GM12873 (cell line): Measurements from ENCODE around the gene PNP.

Source experiments
- TF ChIP-seq, protein P1 (sequence below): IDR thresholded peaks from 2 replicates; pipeline ENCODE4 v1.5.1; 2012; ENCODE audit warnings: low read depth, mild to moderate bottlenecking, moderate library complexity, low read length, control low read depth; ENCODE audit not compliant: insufficient read depth; ENCODE audit errors: missing control alignments

PNP gene

DNA sequence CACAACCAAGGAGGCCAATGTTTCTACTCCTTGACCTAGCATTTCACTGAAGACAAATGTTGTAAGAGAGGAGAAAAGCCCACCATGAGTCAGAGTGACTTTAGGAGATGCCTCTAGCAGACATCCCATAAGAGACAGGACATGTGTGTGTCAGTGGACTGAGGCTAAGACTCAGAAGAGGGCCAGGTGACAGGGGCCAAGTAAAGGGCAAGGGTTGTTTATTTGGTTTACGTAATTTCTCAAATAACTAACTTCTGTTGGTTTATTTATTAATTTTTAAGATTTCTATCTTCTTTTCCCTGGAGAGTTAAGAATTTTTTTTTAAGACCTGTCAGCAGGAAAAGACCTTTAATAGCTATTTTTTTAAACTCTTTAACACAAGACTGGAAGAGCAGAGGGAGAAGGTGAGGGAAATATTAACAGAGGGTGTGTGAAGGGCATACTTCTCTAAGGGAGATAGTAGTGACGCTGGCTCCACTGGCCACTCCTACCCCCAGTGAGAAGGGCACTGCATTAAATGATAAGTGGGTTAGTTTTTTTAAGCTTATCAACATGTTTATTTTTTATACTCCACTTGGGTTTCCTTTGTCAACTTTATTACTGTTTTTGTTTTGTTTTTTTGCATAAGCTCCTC, 3.4 kb downstream of the PNP start:
- TF ChIP-seq, protein P1, sequence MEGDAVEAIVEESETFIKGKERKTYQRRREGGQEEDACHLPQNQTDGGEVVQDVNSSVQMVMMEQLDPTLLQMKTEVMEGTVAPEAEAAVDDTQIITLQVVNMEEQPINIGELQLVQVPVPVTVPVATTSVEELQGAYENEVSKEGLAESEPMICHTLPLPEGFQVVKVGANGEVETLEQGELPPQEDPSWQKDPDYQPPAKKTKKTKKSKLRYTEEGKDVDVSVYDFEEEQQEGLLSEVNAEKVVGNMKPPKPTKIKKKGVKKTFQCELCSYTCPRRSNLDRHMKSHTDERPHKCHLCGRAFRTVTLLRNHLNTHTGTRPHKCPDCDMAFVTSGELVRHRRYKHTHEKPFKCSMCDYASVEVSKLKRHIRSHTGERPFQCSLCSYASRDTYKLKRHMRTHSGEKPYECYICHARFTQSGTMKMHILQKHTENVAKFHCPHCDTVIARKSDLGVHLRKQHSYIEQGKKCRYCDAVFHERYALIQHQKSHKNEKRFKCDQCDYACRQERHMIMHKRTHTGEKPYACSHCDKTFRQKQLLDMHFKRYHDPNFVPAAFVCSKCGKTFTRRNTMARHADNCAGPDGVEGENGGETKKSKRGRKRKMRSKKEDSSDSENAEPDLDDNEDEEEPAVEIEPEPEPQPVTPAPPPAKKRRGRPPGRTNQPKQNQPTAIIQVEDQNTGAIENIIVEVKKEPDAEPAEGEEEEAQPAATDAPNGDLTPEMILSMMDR = no peak

DNA sequence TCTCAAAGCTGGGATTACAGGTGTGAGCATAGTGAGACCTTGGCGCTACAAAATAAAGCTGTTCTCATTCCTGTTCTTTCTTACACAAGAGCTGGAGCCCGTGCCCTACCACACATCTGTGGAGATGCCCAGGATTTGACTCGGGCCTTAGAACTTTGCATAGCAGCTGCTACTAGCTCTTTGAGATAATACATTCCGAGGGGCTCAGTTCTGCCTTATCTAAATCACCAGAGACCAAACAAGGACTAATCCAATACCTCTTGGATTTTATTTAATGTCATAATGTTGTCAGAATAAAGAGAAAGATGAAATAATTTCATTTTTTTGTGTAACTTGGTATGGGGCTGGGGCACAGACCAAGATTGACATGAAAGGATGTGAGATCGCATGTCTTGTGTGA, 7.6 kb downstream of the PNP start:
- TF ChIP-seq, protein P1 = no peak

DNA sequence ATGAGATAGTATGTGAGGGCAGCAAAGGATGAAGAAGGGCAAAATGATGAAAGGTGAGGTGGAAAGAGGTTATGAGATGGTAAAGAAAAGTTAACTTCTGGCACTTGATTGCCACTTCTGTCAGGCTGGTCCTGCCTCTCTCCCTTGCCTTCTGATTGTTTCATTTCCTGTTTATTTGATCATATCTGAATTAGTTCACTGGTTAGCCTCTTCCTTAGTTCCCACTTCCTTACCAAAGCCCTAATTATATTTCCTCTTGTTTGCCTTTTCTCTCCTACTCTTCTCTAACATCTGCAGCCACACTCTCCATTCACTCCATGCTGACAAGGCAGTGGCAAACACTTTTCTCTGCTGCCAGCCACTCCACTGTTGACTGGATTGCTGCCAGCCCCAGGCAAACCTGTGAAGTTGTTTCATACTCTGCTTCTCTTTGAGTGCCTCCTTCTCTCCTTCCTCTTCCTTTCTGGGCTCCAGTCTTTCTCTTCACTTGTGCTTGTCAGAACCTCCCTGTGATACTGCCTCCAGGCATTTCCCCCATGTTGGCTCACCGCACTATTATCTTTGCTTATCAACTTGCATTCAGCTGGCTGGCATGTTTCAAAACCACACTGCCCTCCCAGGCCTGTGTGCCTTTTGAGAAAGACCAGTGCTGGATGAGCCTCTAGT, 8.1 kb downstream of the PNP start:
- TF ChIP-seq, protein P1 = no peak

DNA sequence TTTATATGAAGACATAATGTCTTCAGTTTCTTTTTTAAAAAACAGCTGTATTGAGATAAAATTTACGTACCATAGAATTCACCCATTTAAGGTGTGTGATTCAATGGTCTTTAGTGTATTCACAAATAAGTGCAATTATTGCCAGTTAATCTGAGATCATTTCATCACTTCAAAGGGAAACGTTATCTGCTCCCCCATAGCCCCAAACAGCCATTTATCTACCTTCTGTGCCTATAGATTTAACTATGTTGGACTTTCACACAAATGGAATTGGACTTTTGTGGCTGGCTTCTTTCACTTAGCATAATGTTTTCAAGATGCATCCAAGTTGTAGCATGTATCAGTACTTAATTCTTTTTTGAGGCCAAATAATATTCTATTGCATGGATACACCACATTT, 9.7 kb downstream of the PNP start:
- TF ChIP-seq, protein P1 = no peak

DNA sequence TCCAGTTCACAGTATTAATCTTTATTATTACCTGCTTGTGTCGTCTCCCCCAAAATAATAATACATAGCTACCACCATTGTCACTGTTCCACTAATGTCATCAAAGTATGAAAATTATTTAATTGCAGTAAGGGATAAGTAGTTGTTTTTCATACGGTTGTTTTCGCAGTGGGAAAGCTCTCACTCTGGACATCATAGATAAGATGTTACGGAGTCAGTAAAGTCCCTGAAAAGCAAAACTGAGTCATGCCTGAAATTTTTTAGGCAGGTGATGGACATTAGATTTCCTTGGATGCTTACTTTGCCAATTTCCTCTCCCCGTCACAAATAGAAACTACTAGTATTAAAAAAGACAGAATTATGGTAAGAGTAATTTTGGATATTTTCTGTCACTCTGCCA, 13.2 kb downstream of the PNP start:
- TF ChIP-seq, protein P1 = no peak

DNA sequence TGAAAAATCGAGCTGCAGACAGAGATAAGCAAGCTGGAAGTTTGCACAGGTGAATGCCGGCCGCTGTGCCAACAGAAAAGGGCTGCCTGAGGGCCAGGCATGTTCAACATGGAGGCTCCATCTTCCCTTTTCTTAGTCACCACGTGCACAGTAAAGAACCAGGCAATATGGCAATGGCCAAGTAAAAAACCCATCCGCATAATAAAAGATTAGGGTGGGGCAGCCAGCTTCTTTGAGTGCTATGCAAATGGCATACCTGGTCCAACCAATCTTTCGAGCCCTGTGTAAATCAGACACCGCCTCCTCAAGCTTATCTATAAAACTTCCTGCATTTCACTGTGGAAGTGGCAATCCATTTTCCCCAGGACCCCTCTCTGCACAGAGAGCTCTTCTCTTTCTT, 16.7 kb downstream of the PNP start:
- TF ChIP-seq, protein P1 = no peak

DNA sequence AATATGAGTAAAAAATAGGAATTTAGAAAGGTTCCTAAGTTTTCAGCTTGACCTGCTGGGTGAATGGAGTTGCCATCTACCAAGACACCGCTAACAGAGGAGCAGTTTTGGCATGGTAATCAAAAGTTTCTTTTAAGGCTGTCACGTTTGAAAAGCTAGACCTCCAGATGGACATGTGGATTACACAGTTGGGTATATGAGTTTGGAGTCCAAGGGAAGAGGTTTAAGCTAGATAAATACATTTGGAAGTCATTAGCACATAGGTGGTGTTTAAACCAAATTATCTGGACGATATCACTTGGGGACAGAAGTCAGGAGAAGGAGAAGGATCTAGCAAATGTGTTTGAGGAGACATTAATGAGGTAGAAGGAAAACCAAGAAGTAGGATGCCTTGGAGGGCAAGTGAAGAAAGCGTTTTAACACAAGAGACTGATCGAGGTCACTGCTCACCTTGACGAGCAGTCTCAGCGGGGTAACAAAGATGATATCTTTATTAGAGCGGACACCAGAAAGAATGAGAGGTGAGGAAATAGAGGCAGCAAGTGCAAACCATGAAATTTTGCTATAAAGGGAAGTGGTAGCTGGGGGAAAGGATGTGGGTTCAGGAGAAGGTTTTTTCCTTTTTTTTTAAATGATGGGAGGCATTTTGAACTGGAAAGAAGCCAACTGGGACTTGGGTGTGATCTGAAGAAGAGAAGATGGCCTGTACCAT, 17.6 kb downstream of the PNP start:
- TF ChIP-seq, protein P1 = no peak
